Skin epidermis (tissue), 12 donors: Measurements from ENCODE around the gene LIN7A.

Experiments used
- H3K27ac ChIP-seq, 21 experiments: fragments of 200-600 bp; sonication (generic) in 11 of 21; one replicate each; pipeline ENCODE4 v1.5.0; 2020; ENCODE audit warnings: mild to moderate bottlenecking in 3 of 21, inconsistent platforms in 2 of 21, moderate library complexity in 2 of 21
- H3K4me3 ChIP-seq, 7 experiments: fragments of 200-600 bp; sonication (generic) in 2 of 7; one replicate each; pipeline ENCODE4 v1.5.0; 2020; ENCODE audit warnings: inconsistent platforms in 2 of 7, mild to moderate bottlenecking in 2 of 7, moderate library complexity in 1 of 7

Gene LIN7A

DNA sequence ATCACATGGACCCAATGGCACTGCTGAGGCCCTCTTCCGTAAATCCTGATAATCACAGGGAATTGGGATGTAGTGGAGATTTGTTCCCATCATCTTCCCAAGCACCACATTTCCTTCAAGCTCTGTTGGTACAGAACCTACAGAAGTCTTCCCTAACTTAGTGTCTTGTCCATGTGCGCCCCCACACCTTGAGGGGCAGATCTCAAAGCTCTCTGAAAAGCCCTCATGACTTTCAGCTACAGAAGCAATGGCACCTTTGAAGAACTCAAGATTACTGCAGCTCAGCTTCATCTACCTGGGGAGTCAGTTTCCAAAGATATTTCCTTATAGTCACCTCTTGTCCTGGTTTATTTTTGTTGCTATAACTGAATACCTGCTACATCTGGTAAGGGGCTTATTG, 166.8 kb downstream of the LIN7A start:
- Histone ChIP-seq H3K4me3 (no peak overlapping the region), H3K27ac (no peak overlapping the region)

DNA sequence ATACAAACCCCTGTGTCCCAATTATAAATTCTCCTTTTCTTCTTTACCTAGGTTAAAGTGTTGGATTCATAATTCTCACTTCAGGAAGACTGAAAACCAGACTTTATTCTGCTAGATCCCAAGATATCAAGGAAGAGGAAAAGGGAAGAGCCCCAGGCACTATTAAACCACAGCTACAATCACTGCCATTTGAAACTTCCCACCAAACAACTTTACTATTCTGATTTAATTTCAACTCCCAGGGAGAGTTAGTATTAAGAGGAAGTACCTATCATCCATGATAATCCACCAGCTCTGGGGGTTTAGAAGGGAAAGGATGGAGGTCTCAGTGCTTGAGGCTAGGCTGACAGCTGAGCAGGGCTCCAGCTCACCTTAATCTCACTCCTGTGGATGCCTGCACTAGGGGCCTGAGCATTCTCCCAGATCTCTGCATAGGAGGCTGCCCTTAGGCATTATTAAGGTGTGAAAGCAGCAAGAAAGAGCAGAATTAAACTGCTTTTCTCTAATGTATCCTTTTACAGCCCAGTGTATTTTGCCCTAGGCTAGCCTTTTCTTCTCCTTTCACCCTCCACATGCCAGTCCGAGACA, 168.1 kb downstream of the LIN7A start:
- Histone ChIP-seq H3K4me3 (no peak overlapping the region), H3K27ac (no peak overlapping the region)

DNA sequence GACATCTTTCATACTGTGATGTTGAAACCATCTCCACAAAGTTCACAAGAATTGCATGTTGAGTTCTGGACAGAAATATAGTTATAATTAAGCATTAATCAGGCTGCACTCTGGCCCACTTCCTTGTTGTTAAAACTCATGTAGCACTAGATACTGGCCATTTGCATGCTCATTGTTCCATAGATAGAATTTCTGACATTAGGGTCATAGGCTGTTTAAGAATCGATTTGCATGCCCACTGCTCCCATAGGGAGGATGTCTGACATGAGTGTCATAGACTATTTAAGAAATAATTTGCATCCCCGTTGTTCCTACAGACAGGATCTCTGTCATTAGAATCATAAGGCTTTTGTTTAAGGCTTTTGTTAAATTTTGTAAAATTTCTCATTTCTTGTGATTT, 170.8 kb downstream of the LIN7A start:
- Histone ChIP-seq H3K27ac (no peak overlapping the region), H3K4me3 (no peak overlapping the region)

DNA sequence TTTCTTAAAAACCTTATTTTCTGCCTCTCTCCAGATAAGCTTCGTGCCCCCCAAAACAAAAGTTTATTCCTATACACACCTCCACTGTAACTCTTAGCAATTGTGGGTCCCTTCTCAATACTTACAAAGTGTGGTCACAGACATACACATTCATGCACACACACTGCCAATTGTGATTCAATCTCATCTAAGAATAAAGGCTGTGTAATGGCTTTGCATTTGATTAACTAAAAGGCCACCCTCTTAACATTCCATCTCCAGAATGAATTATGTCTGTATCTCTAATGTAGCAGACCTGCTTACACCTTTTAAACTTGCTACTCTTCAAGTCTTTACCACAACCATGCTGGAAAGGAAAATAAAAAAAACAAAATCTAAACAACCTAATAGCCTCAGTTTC, 171.5 kb downstream of the LIN7A start:
- Histone ChIP-seq H3K27ac (no peak overlapping the region), H3K4me3 (no peak overlapping the region)

DNA sequence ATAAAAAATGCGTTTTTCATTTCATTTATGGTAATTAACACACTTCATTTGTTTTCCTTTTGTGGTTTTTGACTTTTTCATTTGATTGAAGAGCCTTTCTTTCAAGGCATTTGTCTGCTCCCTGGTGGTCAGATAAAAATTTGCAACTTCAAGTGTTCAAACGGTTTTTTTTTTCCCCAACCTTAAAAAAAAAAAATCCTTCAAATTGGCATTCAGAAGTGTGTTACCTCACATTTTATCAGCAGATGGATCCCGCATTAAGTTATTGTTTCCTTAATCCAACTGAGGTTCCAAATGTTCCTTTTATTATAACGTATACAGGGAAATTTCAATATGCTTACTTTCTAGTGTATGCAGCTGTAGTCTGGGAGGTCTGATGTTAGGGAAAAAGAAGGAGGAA, 173.9 kb downstream of the LIN7A start:
- Histone ChIP-seq H3K27ac (no peak overlapping the region), H3K4me3 (no peak overlapping the region)

DNA sequence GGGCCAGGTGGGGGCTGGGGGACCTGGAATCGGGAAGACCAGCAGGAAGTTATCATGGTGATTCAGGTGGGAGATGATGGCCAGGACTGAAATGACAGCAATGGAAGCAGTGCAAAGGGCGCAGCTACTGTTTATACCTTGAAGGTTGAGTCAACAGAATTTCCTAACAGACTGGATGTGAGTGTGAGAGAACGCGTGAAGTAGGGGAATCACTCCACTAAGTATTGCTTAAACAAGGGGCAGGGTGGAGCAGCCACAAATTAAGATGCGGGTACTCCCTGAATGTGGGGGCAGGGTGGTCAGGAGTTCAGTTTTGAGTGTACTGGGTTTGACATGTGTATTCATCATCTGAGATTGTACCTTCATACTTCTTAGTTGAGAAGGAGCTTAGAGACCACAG, 175.9 kb downstream of the LIN7A start:
- no peak overlapping the region for H3K27ac ChIP-seq
- no peak overlapping the region for H3K4me3 ChIP-seq

DNA sequence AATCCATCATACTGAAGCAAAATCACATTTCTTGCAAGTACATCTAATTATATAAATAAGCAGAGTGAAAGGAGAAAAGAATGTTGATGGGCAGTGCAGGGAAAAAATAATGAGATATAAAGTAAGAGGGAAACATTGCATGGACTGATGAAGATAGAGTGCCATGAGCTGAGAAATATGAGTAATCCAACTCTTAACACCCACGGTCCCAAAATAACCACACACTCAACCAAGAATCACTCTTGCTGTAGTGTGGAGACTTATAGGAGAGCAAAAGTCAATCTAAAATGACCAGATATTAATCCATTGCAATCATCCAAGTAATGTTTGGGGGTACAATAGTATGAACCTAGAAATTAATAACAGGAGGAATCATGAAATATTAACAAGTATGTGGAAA, 180.9 kb downstream of the LIN7A start:
- no peak overlapping the region for H3K4me3 ChIP-seq

DNA sequence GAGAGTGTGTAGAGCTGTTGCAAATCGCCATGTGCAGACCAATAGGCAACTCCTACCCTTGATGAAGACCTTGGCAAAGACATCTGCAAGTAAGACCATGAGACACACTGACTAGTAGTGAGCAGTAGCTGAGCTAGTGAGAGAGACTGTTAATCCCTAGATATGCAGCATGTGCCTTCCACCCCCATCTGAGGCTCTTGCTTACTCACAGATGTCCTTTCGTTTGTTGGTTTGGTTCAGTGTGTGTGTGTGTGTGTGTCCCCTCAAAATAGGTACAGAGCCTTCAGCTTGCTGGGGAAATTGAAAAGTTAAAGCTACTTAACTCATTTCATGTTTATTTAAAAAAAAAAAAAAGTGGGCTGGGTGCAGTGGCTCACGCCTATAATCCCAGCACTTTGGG, 183.5 kb downstream of the LIN7A start:
- Histone ChIP-seq H3K27ac (no peak overlapping the region), H3K4me3 (no peak overlapping the region)

More for the DNA sequence above, 180.9 kb downstream of the LIN7A start:
- no peak overlapping the region for H3K27ac ChIP-seq

DNA sequence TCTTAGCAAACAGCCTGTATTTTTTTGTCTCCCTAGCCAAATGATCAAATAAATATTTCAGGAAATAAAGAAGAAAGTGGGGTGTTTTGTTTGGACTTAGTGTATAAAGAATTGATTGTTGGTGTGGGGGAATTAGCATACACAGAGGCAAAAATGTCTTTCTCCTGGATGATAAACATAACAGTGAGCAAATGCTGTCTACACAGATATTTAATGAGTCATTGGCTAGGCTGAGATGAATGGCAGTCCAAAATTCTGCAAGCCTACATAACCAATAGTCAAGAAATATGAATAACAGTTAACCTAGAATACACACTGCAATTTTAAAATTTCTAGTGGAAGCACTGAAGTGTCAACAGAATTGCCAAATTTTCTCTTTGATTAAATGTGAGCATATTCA, 185.3 kb downstream of the LIN7A start:
- Histone ChIP-seq H3K27ac (no peak overlapping the region), H3K4me3 (no peak overlapping the region)

DNA sequence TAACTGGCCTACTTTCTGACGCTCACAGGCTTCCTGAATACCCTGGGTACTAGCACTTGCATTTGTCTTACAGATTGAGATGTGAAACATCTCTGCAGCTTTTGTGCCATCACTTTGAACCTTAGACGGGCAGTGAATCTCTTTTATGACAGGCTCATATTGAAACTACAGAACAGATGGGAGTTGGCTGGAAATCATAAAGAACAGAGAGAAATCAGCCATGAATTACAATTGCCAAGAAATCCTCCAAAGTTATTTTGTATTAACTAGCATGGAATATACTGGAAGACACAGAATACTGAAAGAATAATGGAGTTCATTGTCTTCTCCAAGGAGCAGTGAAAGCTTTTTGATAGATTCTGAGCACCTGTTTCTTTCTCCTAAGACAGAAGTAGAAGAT, 188.3 kb downstream of the LIN7A start:
- H3K27ac ChIP-seq: no peak overlapping the region

DNA sequence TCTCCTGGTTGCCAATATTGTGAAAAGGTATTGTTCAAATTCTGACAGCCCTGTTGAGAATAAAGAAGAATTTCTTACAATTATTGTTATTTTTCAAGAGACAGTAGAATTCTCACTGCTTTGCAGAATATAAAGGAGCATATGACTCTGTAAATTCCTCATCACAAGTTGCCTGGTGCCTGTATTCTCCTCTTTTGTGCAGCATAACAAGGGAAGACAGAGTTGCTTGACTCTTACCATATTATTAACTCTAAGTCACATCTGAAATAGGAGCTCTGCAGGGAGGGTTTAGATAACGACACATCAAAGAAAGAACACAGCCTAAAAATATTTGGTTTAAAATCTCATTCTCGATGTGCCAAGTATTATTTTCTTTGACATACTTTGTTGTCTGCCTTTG, 189.9 kb downstream of the LIN7A start:
- Histone ChIP-seq H3K4me3 (no peak overlapping the region), H3K27ac (no peak overlapping the region)

More for the DNA sequence above, 188.3 kb downstream of the LIN7A start:
- H3K4me3 ChIP-seq: no peak overlapping the region

DNA sequence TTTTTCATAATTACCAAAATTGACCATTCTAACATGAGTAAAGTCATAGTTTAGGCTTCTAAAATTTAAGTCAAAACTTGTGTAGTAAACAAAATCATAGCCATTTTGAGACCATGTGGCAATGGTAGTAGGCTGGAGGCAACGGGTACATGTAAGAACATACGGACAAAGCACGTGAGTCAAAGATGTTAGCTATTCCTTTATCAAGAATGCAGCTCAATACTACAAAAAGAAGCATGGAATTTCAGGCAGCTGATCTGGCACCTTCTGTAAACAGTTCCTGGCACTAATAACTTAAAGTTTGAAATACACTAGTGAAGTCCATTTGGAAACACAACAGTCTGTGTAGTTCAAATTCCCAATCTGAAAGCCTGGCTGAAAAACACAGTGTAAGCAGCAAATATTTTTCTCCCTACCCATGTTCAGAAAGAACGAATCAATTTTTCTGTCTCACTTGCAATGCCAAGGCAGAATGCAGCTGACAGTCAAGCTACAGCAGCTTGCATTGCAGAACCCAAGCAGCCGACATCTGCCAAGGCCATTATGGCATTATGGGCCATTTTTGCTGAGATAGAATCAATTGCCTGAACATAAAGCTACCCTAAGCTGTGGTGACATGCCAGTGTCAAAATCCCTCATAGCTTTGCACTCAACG, 191.8 kb downstream of the LIN7A start:
- Histone ChIP-seq H3K4me3 (no peak overlapping the region), H3K27ac (no peak overlapping the region)
